Measurements from ENCODE around the gene CRYBB1. TPM values are rescaled to one million over a fixed set of nuclear protein-coding genes. Genes with fewer than 3 reads are reported as not detected.

Gene CRYBB1
- total RNA-seq, 1 experiment from 2014 or later = not detected

GRCh38 chr22:26556904-26557303 lies 60.9 kb downstream of the CRYBB1 start:
- TF ChIP-seq POLR2AphosphoS5 (IDR thresholded peaks at IDR 0.05; ENCODE audit: low read depth, low read length) (no peak), CTCF (IDR thresholded peaks at IDR 0.05) (no peak)
- H3K4me3 ChIP-seq (ENCODE audit: low read depth in 2 of 2, low read length in 2 of 2) = no peak overlapping the region
- CTCF ChIA-PET = no interaction called here
- no peaks in the 10 kb centered on the region for H3K36me3 ChIP-seq (ENCODE audit: control insufficient read depth, insufficient read depth, low read length)
- intact Hi-C loops (cut with micrococcal nuclease; ENCODE audit: unreplicated experiment) (no loop called here), in situ Hi-C loops (cut with HindIII; ENCODE audit: low pct_unique_long_range_greater_than_20kb, low sequenced_read_pairs) (no loop called here)
- BruUV-seq (replicated peaks) = no TSS peak
- no peak overlapping the region for H3K27ac ChIP-seq (ENCODE audit: low read length)
- ATAC-seq (no peak), DNase-seq (ENCODE audit: low read depth, low spot score) (no peak)
- POLR2A ChIA-PET = no interaction called here
- H3K27me3 ChIP-seq (ENCODE audit: control insufficient read depth, insufficient read depth, low read length) = no peaks in the 10 kb centered on the region
- no peaks in the 10 kb centered on the region for H3K9me3 ChIP-seq (ENCODE audit: control insufficient read depth, insufficient read depth, low read depth, low read length)
- H3K4me1 ChIP-seq (ENCODE audit: control insufficient read depth, insufficient read depth, low read length) = no peaks in the 10 kb centered on the region

- in situ Hi-C loops (cut with HindIII; ENCODE audit: low pct_unique_long_range_greater_than_20kb, low sequenced_read_pairs) = no loop called here
- CTCF ChIA-PET = no interaction called here
- TF ChIP-seq POLR2AphosphoS5 (IDR thresholded peaks at IDR 0.05; ENCODE audit: low read depth, low read length) (no peak), SIN3A (IDR thresholded peaks at IDR 0.05; ENCODE audit: borderline replicate concordance, insufficient read depth, low read depth, low read length) (no peak), CTCF (IDR thresholded peaks at IDR 0.05) (no peak), TCF7L2 (IDR thresholded peaks at IDR 0.05; ENCODE audit: low read depth, low read length) (no peak)
- TF ChIP-seq, protein P1, sequence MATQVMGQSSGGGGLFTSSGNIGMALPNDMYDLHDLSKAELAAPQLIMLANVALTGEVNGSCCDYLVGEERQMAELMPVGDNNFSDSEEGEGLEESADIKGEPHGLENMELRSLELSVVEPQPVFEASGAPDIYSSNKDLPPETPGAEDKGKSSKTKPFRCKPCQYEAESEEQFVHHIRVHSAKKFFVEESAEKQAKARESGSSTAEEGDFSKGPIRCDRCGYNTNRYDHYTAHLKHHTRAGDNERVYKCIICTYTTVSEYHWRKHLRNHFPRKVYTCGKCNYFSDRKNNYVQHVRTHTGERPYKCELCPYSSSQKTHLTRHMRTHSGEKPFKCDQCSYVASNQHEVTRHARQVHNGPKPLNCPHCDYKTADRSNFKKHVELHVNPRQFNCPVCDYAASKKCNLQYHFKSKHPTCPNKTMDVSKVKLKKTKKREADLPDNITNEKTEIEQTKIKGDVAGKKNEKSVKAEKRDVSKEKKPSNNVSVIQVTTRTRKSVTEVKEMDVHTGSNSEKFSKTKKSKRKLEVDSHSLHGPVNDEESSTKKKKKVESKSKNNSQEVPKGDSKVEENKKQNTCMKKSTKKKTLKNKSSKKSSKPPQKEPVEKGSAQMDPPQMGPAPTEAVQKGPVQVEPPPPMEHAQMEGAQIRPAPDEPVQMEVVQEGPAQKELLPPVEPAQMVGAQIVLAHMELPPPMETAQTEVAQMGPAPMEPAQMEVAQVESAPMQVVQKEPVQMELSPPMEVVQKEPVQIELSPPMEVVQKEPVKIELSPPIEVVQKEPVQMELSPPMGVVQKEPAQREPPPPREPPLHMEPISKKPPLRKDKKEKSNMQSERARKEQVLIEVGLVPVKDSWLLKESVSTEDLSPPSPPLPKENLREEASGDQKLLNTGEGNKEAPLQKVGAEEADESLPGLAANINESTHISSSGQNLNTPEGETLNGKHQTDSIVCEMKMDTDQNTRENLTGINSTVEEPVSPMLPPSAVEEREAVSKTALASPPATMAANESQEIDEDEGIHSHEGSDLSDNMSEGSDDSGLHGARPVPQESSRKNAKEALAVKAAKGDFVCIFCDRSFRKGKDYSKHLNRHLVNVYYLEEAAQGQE (IDR thresholded peaks at IDR 0.05; ENCODE audit: insufficient read depth in 1 of 2, low read depth in 2 of 2, low read length in 1 of 2) = no peak
- intact Hi-C loops (cut with micrococcal nuclease; ENCODE audit: unreplicated experiment) = no loop called here
- BruUV-seq (replicated peaks) = no TSS peak
- Histone ChIP-seq H3K9me3 (ENCODE audit: control insufficient read depth, insufficient read depth, low read depth, low read length) (no peaks in the 10 kb centered on the region), H3K27ac (ENCODE audit: low read length) (no peak overlapping the region), H3K4me3 (ENCODE audit: low read depth in 2 of 2, low read length in 2 of 2) (no peak overlapping the region), H3K36me3 (ENCODE audit: control insufficient read depth, insufficient read depth, low read length) (no peaks in the 10 kb centered on the region), H3K27me3 (ENCODE audit: control insufficient read depth, insufficient read depth, low read length) (no peaks in the 10 kb centered on the region), H3K4me1 (ENCODE audit: control insufficient read depth, insufficient read depth, low read length) (no peaks in the 10 kb centered on the region)
- POLR2A ChIA-PET = no interaction called here
- DNase-seq (ENCODE audit: low read depth, low spot score) (no peak), ATAC-seq (no peak)
Measured at GRCh38 chr22:26555478-26555877, 62.3 kb downstream of the CRYBB1 start.

DNA sequence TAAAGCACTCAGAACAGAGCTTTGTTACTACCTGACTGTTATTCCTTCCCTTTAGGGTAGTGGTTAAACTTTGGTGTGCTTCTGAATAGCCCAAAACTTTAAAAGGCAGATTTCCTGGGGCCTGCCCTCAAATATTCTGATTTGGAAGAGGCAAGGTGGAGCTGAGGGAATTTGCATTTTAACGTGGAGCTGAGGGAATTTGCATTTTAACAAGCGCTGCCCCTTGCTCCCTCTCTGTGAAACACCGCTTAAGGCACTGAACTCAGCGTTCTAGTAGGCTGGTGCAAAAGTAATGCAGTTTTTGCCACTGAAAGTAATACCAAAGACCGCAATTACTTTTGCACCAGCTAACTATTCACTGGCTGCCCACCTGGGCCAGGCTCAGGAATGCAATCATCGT lies 62.9 kb downstream of the CRYBB1 start:
- POLR2A ChIA-PET = no interaction called here
- BruUV-seq (replicated peaks) = no TSS peak
- Histone ChIP-seq H3K9me3 (ENCODE audit: control insufficient read depth, insufficient read depth, low read depth, low read length) (no peaks in the 10 kb centered on the region), H3K27me3 (ENCODE audit: control insufficient read depth, insufficient read depth, low read length) (no peaks in the 10 kb centered on the region), H3K4me1 (ENCODE audit: control insufficient read depth, insufficient read depth, low read length) (no peaks in the 10 kb centered on the region), H3K36me3 (ENCODE audit: control insufficient read depth, insufficient read depth, low read length) (no peaks in the 10 kb centered on the region), H3K27ac (ENCODE audit: low read length) (no peak overlapping the region), H3K4me3 (ENCODE audit: low read depth in 2 of 2, low read length in 2 of 2) (no peak overlapping the region)
- ATAC-seq = no peak
- CTCF ChIA-PET = no interaction called here
- no peak for DNase-seq (ENCODE audit: low read depth, low spot score)
- in situ Hi-C loops (cut with HindIII; ENCODE audit: low pct_unique_long_range_greater_than_20kb, low sequenced_read_pairs) (no loop called here), intact Hi-C loops (cut with micrococcal nuclease; ENCODE audit: unreplicated experiment) (no loop called here)
- TF ChIP-seq SIN3A (IDR thresholded peaks at IDR 0.05; ENCODE audit: borderline replicate concordance, insufficient read depth, low read depth, low read length) (no peak), CTCF (IDR thresholded peaks at IDR 0.05) (no peak), TCF7L2 (IDR thresholded peaks at IDR 0.05; ENCODE audit: low read depth, low read length) (no peak), POLR2AphosphoS5 (IDR thresholded peaks at IDR 0.05; ENCODE audit: low read depth, low read length) (no peak)
- TF ChIP-seq, protein P1 (IDR thresholded peaks at IDR 0.05; ENCODE audit: insufficient read depth in 1 of 2, low read depth in 2 of 2, low read length in 1 of 2) = no peak

Measured in Panc1 (cell line).